GM19023 (cell line): Measurements from ENCODE around the gene TMCC3.
"Not testable (repeated sequence)": the region's sequence is repeated elsewhere in the genome, so short reads cannot be mapped to it uniquely, and the experiment has no call there.

ENCODE experiments used
- ATAC-seq: cut with Tn5 transposase; IDR thresholded peaks from one replicate; pipeline ENCODE4 v1.9.1; 2021; ENCODE audit warnings: mild to moderate bottlenecking, moderate library complexity; ENCODE audit not compliant: unreplicated experiment

TMCC3 gene

GRCh38 chr12:94575024-94575423 is 75.3 kb downstream of the TMCC3 start:
- no peak for ATAC-seq

- no peak for ATAC-seq
These were observed 78.8 kb downstream of the TMCC3 start for GRCh38 chr12:94571556-94571955.

- ATAC-seq = no peak
These were observed 80.2 kb downstream of the TMCC3 start for GRCh38 chr12:94570161-94570560.

- ATAC-seq = no peak
These were observed 82.6 kb downstream of the TMCC3 start for GRCh38 chr12:94567761-94568160.

- no peak for ATAC-seq
These were observed 84.0 kb downstream of the TMCC3 start for GRCh38 chr12:94566345-94566744.

- no peak for ATAC-seq
These were observed 84.7 kb downstream of the TMCC3 start for GRCh38 chr12:94565683-94566082.

- no peak for ATAC-seq
These were observed 87.1 kb downstream of the TMCC3 start for GRCh38 chr12:94563286-94563685.

- peak; percentile 76 for ATAC-seq
These were observed 88.4 kb downstream of the TMCC3 start for GRCh38 chr12:94561943-94562411.

- peak; percentile 71 for ATAC-seq
These were observed 89.7 kb downstream of the TMCC3 start for GRCh38 chr12:94560431-94561221.

GRCh38 chr12:94558612-94559011 is 91.7 kb downstream of the TMCC3 start:
- ATAC-seq = no peak

GRCh38 chr12:94557746-94558295 is 92.5 kb downstream of the TMCC3 start:
- no peak for ATAC-seq

- ATAC-seq = no peak
These were observed 94.7 kb downstream of the TMCC3 start for GRCh38 chr12:94555687-94556086.

GRCh38 chr12:94553875-94554274 is 96.5 kb downstream of the TMCC3 start:
- ATAC-seq = no peak

- ATAC-seq = no peak
These were observed 97.2 kb downstream of the TMCC3 start for GRCh38 chr12:94553130-94553519.

- ATAC-seq = no peak
These were observed 98.5 kb downstream of the TMCC3 start for GRCh38 chr12:94551810-94552209.

- no peak for ATAC-seq
These were observed 99.4 kb downstream of the TMCC3 start for GRCh38 chr12:94550964-94551363.

- not testable (repeated sequence) for ATAC-seq
These were observed 101.5 kb downstream of the TMCC3 start for GRCh38 chr12:94548833-94549232.

GRCh38 chr12:94545935-94546771 is 104.2 kb downstream of the TMCC3 start:
- ATAC-seq = peak; percentile 60

- ATAC-seq = no peak
These were observed 106.0 kb downstream of the TMCC3 start for GRCh38 chr12:94544355-94544754.

- no peak for ATAC-seq
These were observed 112.0 kb downstream of the TMCC3 start for GRCh38 chr12:94538318-94538717.
